Vagina (tissue), 2 donors: ENCODE results near the gene EHD2. TPM values are rescaled to one million over a fixed set of nuclear protein-coding genes. Genes with fewer than 3 reads are reported as not detected.
"Not testable (repeated sequence)": the region's sequence is repeated elsewhere in the genome, so short reads cannot be mapped to it uniquely, and the experiment has no call there.

Source experiments
- DNase-seq, 2 donors: peaks; one replicate each; pipeline ENCODE4 v3.0.0-alpha.2; 2017; ENCODE audit errors: extremely low spot score in 2 of 2
- H3K27ac ChIP-seq: fragments of 200-600 bp; sonication (generic); one replicate; pipeline ENCODE4 v1.5.1; 2019
- H3K27me3 ChIP-seq: fragments of 200-600 bp; sonication (generic); one replicate; pipeline ENCODE4 v1.5.1; 2019
- H3K36me3 ChIP-seq, 2 donors: fragments of 200-600 bp; sonication (generic); one replicate each; pipeline ENCODE4 v1.5.1; 2017 to 2019
- H3K4me1 ChIP-seq: fragments of 200-600 bp; sonication (generic); one replicate; pipeline ENCODE4 v1.5.1; 2019
- H3K4me3 ChIP-seq, 2 donors: fragments of 200-600 bp; sonication (generic); 1 replicate in 1 of 2; 2 replicates in 1 of 2; pipeline ENCODE4 v1.5.1; 2016 to 2019
- H3K9me3 ChIP-seq: fragments of 200-600 bp; sonication (generic); one replicate; pipeline ENCODE4 v1.5.1; 2019
- CTCF ChIP-seq, 3 experiments: fragments of 450-650 bp in 2 of 3; fragments of 200-600 bp in 1 of 3; sonication (generic) in 1 of 3; IDR thresholded peaks; one replicate each; pipeline ENCODE4 v1.5.1; 2017 to 2019; ENCODE audit warnings: antibody characterized with exemption in 3 of 3, mild to moderate bottlenecking in 2 of 3, moderate library complexity in 2 of 3
- POLR2A ChIP-seq, 2 donors: fragments of 450-650 bp; IDR thresholded peaks; one replicate each; pipeline ENCODE4 v1.6.1; 2017; ENCODE audit warnings: antibody characterized with exemption in 2 of 2, mild to moderate bottlenecking in 2 of 2, moderate library complexity in 2 of 2
- POLR2AphosphoS5 ChIP-seq, 2 donors: sonication (generic); formaldehyde crosslinking; IDR thresholded peaks; one replicate each; pipeline ENCODE4 v1.9.0; 2017; ENCODE audit warnings: antibody characterized with exemption in 2 of 2, mild to moderate bottlenecking in 2 of 2, low read depth in 1 of 2; ENCODE audit not compliant: insufficient read depth in 1 of 2
- intact Hi-C: fragments of 100-400 bp; cut with DNase I; formaldehyde crosslinking; loops from one replicate; pipeline ENCODE4 v1.15.1; 2023
- total RNA-seq: library from RNA; depleted of rRNA; stranded (reverse); fragments of >200 nt; gene quantifications from one replicate; pipeline ENCODE4 v1.2.3, GENCODE V29; 2016

Gene EHD2
- total RNA-seq, 1 donor from 2014 or later, result 125 TPM

- Histone ChIP-seq H3K4me3 (no peak overlapping the region), H3K9me3 (no peaks in the 10 kb centered on the region), H3K27ac (no peak overlapping the region), H3K4me1 (no peaks in the 10 kb centered on the region), H3K27me3 (no peaks in the 10 kb centered on the region), H3K36me3 (no peaks in the 10 kb centered on the region)
- TF ChIP-seq POLR2A (IDR thresholded peaks at IDR 0.05), result no peak
- no peak for TF ChIP-seq POLR2AphosphoS5 (IDR thresholded peaks at IDR 0.05; ENCODE audit: insufficient read depth in 1 of 2, low read depth in 1 of 2)
- no peak for TF ChIP-seq CTCF (IDR thresholded peaks at IDR 0.05)
- no peak for DNase-seq
- intact Hi-C loops, result no loop called here
Measured at GRCh38 chr19:47766670-47767069, 53.4 kb downstream of the EHD2 start.

GRCh38 chr19:47767349-47767748 is 54.1 kb downstream of the EHD2 start:
- no peak for DNase-seq
- H3K27me3 ChIP-seq, result no peaks in the 10 kb centered on the region
- no peaks in the 10 kb centered on the region for H3K4me1 ChIP-seq
- no peaks in the 10 kb centered on the region for H3K36me3 ChIP-seq
- no peak overlapping the region for H3K27ac ChIP-seq
- no peak overlapping the region for H3K4me3 ChIP-seq
- intact Hi-C loops, result no loop called here
- no peak for TF ChIP-seq POLR2A (IDR thresholded peaks at IDR 0.05)
- no peak for TF ChIP-seq POLR2AphosphoS5 (IDR thresholded peaks at IDR 0.05; ENCODE audit: insufficient read depth in 1 of 2, low read depth in 1 of 2)
- no peak for TF ChIP-seq CTCF (IDR thresholded peaks at IDR 0.05)
- no peaks in the 10 kb centered on the region for H3K9me3 ChIP-seq

DNA sequence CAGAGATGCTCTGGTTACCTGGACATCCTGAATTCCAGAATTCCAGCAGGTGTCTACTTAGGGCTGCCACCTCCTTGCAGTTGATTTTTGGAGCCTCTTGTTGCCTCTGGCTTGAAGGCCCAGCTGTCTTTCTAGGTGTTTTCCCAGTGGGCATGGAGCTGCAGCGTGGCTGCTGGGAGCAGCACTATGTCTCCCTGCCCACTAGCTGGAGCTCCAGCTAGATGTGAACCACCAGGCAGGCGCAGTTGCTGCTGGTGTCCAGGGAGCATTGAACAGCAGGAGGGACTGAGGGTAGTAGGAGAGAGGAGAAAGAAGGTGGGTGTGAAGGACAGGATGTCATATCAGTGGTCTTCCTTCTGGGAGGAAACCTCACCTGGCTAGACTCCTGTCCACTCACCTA is 55.4 kb downstream of the EHD2 start:
- H3K27me3 ChIP-seq, result no peaks in the 10 kb centered on the region
- no peaks in the 10 kb centered on the region for H3K36me3 ChIP-seq
- no peak overlapping the region for H3K27ac ChIP-seq
- intact Hi-C loops, result no loop called here
- no peak for DNase-seq
- no peaks in the 10 kb centered on the region for H3K4me1 ChIP-seq
- no peaks in the 10 kb centered on the region for H3K9me3 ChIP-seq
- TF ChIP-seq CTCF (IDR thresholded peaks at IDR 0.05) (no peak), POLR2A (IDR thresholded peaks at IDR 0.05) (no peak), POLR2AphosphoS5 (IDR thresholded peaks at IDR 0.05; ENCODE audit: insufficient read depth in 1 of 2, low read depth in 1 of 2) (no peak)
- H3K4me3 ChIP-seq, result no peak overlapping the region

GRCh38 chr19:47769534-47769933 is 56.3 kb downstream of the EHD2 start:
- H3K4me3 ChIP-seq, result no peak overlapping the region
- no peak overlapping the region for H3K27ac ChIP-seq
- DNase-seq, result no peak
- H3K27me3 ChIP-seq, result no peaks in the 10 kb centered on the region
- no peaks in the 10 kb centered on the region for H3K4me1 ChIP-seq
- no peaks in the 10 kb centered on the region for H3K36me3 ChIP-seq
- TF ChIP-seq POLR2AphosphoS5 (IDR thresholded peaks at IDR 0.05; ENCODE audit: insufficient read depth in 1 of 2, low read depth in 1 of 2) (no peak), POLR2A (IDR thresholded peaks at IDR 0.05) (no peak)
- no peaks in the 10 kb centered on the region for H3K9me3 ChIP-seq
- intact Hi-C loops, result no loop called here

GRCh38 chr19:47771291-47771690 is 58.1 kb downstream of the EHD2 start:
- intact Hi-C loops, result not testable (repeated sequence)

DNA sequence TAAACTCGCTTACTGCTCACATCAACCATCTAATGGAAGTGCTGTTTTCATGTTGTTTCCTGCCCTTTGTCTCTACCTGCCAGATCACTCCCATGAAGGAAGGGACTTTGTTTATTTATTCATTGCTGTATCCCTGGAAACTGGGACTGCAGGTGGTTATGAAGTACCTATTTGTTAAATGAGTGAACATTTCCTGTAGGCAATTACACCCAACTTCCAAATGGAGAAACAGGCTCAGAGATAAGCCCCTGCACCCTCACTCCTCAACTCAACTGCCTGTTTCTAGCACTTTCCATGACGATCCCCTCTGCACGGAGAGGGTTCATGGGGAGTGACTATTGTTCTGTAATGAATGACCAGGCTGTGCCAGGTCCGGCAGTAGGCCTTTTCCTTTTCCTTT is 63.3 kb downstream of the EHD2 start:
- TF ChIP-seq POLR2AphosphoS5 (IDR thresholded peaks at IDR 0.05; ENCODE audit: insufficient read depth in 1 of 2, low read depth in 1 of 2), result peak in 1 of 2 donors; percentile 76
- TF ChIP-seq CTCF (IDR thresholded peaks at IDR 0.05), result no peak
- Histone ChIP-seq H3K36me3 (peaks cover 0 to 9% of the 10 kb centered on the region in 2 donors), H3K9me3 (no peaks in the 10 kb centered on the region), H3K27ac (peak overlapping the region; percentile 99), H3K4me1 (peaks cover 38% of the 10 kb centered on the region), H3K27me3 (no peaks in the 10 kb centered on the region), H3K4me3 (no peak overlapping the region)
- intact Hi-C loops, result no loop called here
- no peak for DNase-seq

More at GRCh38 chr19:47771291-47771690, 58.1 kb downstream of the EHD2 start:
- not testable (repeated sequence) for H3K4me3 ChIP-seq, H3K36me3 ChIP-seq, H3K9me3 ChIP-seq, DNase-seq, H3K27me3 ChIP-seq, H3K27ac ChIP-seq, H3K4me1 ChIP-seq

DNA sequence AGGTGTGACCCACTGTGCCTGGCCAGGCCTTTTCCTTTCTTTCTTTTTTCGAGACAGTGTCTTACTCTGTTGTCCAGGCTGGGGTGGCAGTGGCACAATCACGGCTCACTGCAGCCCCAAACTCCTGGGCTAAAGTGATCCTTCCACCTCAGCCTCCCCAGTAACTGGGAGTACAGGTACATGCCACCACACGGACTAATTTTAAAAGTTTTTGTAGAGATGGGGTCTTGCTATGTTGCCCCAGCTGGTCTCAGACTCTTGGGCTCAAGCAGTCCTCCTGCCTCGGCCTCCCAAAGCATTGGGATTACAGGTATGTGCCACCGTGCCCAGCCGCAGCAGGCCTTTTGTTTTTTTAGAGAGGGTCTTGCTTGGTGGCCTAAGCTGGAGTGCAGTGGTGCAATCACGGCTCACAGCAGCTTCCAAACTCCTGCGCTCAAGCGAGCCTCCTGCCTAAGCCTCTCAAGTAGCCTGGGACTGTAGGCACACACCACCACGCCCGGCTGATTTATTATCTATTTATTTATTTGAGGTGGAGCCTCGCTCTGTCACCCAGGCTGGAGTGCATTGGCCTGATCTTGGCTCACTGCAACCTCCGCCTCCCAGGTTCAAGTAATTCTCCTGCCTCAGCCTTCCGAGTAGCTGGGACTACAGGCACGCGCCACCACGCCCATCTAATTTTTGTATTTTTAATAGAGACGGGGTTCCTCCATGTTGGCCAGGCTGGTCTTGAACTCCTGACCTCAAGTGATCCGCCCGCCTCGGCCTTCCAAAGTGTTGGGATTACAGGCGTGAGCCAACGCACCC is 64.2 kb downstream of the EHD2 start:
- Histone ChIP-seq H3K36me3 (peaks cover 0 to 10% of the 10 kb centered on the region in 2 donors), H3K27ac (peak overlapping the region; percentile 99), H3K4me1 (peaks cover 46% of the 10 kb centered on the region), H3K4me3 (peak overlapping the region; percentile 86)
- H3K27me3 ChIP-seq, DNase-seq, intact Hi-C loops, H3K9me3 ChIP-seq: not testable (repeated sequence)
